Neural crest cell (in vitro differentiated cells): ENCODE data around the gene SORCS1. TPM values are rescaled to one million over a fixed set of nuclear protein-coding genes. Genes with fewer than 3 reads are reported as not detected.

ENCODE experiments used
- DNase-seq: peaks from one replicate; pipeline ENCODE4 v3.0.0; 2021; ENCODE audit warnings: low read depth, mixed read lengths, low spot score
- H3K27ac Mint-ChIP-seq: one replicate; pipeline ENCODE4 v1.8.0; 2021; ENCODE audit warnings: mild to moderate bottlenecking, mixed read lengths; ENCODE audit not compliant: unreplicated experiment
- H3K27me3 Mint-ChIP-seq: 2 replicates; pipeline ENCODE4 v1.8.0; 2021; ENCODE audit warnings: low read depth, mild to moderate bottlenecking, mixed read lengths
- H3K36me3 Mint-ChIP-seq: 2 replicates; pipeline ENCODE4 v1.8.0; 2021; ENCODE audit warnings: low read depth, mild to moderate bottlenecking, mixed read lengths
- H3K4me1 Mint-ChIP-seq: 2 replicates; pipeline ENCODE4 v1.8.0; 2021; ENCODE audit warnings: mixed read lengths
- H3K4me3 Mint-ChIP-seq: one replicate; pipeline ENCODE4 v1.8.0; 2021; ENCODE audit warnings: mild to moderate bottlenecking, mixed read lengths
- H3K9me3 Mint-ChIP-seq: 2 replicates; pipeline ENCODE4 v1.8.0; 2021; ENCODE audit warnings: mixed read lengths
- CTCF ChIP-seq: fragments of 200-600 bp; sonication (generic); conservative IDR thresholded peaks from 2 replicates; pipeline ENCODE4 v1.5.0; 2021; ENCODE audit warnings: antibody characterized with exemption, mild to moderate bottlenecking
- total RNA-seq: library from RNA; stranded (reverse); gene quantifications from 2 replicates; pipeline ENCODE4 v1.2.1, GENCODE V29; 2021

The SORCS1 gene
- total RNA-seq, 1 donor from 2014 or later, result 8.2 TPM

DNA sequence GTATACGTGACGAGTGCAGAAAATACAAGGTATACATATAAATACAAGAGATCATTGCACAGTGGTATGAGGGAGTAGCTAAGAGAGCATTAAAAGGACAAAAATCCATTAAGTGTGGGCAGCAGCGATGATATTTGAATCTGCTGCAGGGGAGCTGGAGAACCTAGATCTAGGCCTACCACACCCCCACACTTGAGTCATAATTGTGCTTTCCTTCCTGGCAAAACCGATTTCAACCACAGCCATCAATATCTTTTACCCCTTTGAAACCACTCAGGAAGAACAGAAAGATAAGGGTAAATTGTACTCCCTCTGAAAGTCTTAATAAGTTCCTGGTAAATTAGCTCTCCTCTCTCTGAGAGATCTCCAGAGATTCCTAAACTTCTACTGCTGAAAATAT, 345.0 kb downstream of the SORCS1 start:
- Mint-ChIP-seq H3K9me3 (no peaks in the 10 kb centered on the region), H3K36me3 (no peaks in the 10 kb centered on the region), H3K4me1 (peaks cover 44% of the 10 kb centered on the region), H3K27ac (no peak overlapping the region), H3K27me3 (no peaks in the 10 kb centered on the region), H3K4me3 (no peak overlapping the region)
- TF ChIP-seq CTCF, result no peak
- DNase-seq, result no peak

DNA sequence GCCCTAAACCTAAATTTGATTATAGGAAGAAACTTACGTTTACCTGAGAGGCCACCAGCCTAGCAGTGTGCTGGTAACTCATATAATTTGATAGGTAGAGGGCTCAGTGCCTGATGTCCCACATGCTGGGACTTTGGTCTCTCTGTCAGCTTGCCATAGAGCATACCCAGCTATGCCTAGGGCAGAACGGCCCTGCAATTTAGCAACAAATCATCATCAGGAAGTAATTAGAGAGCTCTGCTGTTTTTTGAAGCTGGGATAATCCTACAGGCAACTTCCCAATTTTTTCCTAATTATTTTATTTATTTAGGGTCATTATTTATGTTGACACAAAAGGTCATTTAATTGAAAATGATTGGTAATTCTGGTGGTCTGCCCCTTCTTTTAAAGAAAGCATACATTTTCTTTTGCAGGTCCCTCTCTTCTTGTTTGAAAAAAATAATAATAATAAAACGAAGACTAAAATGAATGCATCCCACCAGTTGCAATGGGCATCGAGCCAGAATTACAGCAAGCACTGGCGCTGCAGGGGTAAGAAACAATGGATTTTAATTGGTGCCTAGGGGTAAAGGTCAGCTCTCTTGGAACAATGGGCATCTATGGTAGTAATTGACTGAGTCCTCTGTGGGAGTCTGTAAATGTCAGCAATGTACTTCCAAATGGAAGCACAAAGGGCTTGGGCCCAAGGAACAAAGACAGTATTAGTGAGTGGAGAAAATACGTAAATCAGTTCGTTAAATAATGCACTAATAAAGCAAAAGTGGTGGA, 348.0 kb downstream of the SORCS1 start:
- H3K9me3 Mint-ChIP-seq, result peaks cover 3% of the 10 kb centered on the region
- no peaks in the 10 kb centered on the region for H3K27me3 Mint-ChIP-seq
- peaks cover 44% of the 10 kb centered on the region for H3K4me1 Mint-ChIP-seq
- no peak for TF ChIP-seq CTCF
- no peak for DNase-seq
- H3K36me3 Mint-ChIP-seq, result no peaks in the 10 kb centered on the region
- no peak overlapping the region for H3K27ac Mint-ChIP-seq
- H3K4me3 Mint-ChIP-seq, result no peak overlapping the region

GRCh38 chr10:106815427-106816043, 349.0 kb downstream of the SORCS1 start:
- no peak for TF ChIP-seq CTCF

DNA sequence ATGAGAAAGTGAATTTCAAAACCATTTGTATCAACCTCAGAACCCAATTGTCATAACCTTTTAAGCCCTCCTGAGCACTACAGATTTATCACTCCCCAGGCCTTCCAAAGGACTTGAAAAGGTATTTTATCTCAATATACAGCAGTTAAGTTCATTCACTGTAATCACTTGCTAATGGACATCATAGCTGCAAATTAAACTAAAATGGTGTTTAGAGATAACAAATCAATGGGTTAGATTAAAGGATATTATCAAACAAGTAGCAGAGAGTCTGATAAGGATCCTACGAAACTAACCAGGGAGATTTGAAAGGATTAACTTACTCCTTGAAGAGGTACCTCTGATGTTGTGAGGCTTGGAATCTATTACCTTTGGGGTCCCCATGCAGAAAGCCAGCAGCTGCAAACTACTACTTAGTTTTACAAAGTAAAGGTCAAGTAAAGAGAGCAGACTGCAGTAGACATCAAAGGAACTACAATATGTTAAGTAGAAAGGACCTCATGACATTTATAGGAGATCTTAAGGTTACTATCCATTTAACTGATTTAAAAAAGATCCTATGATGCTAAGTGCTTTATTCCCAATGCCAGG, 359.4 kb downstream of the SORCS1 start:
- Mint-ChIP-seq H3K4me3 (no peak overlapping the region), H3K27ac (no peak overlapping the region), H3K4me1 (peaks cover 11% of the 10 kb centered on the region), H3K27me3 (no peaks in the 10 kb centered on the region), H3K36me3 (no peaks in the 10 kb centered on the region), H3K9me3 (peaks cover 2% of the 10 kb centered on the region)
- no peak for TF ChIP-seq CTCF
- DNase-seq, result no peak

More at GRCh38 chr10:106815427-106816043, 349.0 kb downstream of the SORCS1 start:
- Mint-ChIP-seq H3K4me3 (no peak overlapping the region), H3K4me1 (peaks cover 40% of the 10 kb centered on the region), H3K36me3 (no peaks in the 10 kb centered on the region), H3K27me3 (no peaks in the 10 kb centered on the region), H3K27ac (no peak overlapping the region), H3K9me3 (peaks cover 3% of the 10 kb centered on the region)
- no peak for DNase-seq

DNA sequence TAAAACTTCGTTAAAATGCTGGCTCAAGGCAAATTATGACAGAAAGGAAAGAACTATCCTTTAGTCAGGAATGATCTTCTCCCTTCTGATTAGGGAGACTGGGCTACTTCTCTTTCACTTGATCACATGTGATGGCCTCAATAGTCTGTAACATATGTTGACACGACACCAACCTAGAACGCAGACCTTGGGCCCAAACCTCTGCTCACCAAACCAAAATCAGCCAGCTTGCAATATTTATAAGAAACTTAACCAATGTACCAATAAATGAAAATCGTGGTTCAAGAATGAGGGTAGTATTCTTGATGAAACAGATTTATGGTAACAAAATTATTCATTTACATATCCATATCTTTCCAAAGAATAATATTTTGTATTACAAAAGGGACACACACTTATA, 361.6 kb downstream of the SORCS1 start:
- Mint-ChIP-seq H3K27ac (no peak overlapping the region), H3K9me3 (peaks cover 5% of the 10 kb centered on the region), H3K36me3 (peaks cover 6% of the 10 kb centered on the region), H3K27me3 (no peaks in the 10 kb centered on the region), H3K4me1 (peaks cover 5% of the 10 kb centered on the region), H3K4me3 (no peak overlapping the region)
- no peak for TF ChIP-seq CTCF
- DNase-seq, result no peak
